Measurements from ENCODE around the gene UGT1A5. TPM values are rescaled to one million over a fixed set of nuclear protein-coding genes. Genes with fewer than 3 reads are reported as not detected.

UGT1A5 gene
- total and polyA plus RNA-seq, 2 of the 13 experiments (the other 11 are each of a cell fraction or from before 2014, with no cell fraction given): not detected

DNA sequence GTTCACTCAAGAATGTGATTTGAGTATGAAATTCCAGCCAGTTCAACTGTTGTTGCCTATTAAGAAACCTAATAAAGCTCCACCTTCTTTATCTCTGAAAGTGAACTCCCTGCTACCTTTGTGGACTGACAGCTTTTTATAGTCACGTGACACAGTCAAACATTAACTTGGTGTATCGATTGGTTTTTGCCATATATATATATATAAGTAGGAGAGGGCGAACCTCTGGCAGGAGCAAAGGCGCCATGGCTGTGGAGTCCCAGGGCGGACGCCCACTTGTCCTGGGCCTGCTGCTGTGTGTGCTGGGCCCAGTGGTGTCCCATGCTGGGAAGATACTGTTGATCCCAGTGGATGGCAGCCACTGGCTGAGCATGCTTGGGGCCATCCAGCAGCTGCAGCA, 47.3 kb downstream of the UGT1A5 start, which contains the start of gene UGT1A1 (continued):
- TF ChIP-seq POGZ (CRISPR knock-in tag; IDR thresholded peaks at IDR 0.05): no peak
- TF ChIP-seq TP53 (CRISPR knock-in tag; conservative IDR thresholded peaks at IDR 0.05): no peak
- peak; percentile 78 for TF ChIP-seq ONECUT2 (CRISPR knock-in tag; IDR thresholded peaks at IDR 0.05)
- TF ChIP-seq ZBTB38 (CRISPR knock-in tag; IDR thresholded peaks at IDR 0.05): peak; percentile 34; the same call in 1 of the 2 replicates
- TF ChIP-seq ZNF354B (CRISPR knock-in tag; IDR thresholded peaks at IDR 0.05): no peak
- no peak for TF ChIP-seq ZKSCAN8 (CRISPR knock-in tag; IDR thresholded peaks at IDR 0.05; ENCODE audit: borderline replicate concordance)
- TF ChIP-seq ZNF570 (CRISPR knock-in tag; IDR thresholded peaks at IDR 0.05; ENCODE audit: borderline replicate concordance): no peak
- peak; percentile 93 for TF ChIP-seq RAD51 (IDR thresholded peaks at IDR 0.05; ENCODE audit: borderline replicate concordance)
- no peak for TF ChIP-seq SMC3 (IDR thresholded peaks at IDR 0.05; ENCODE audit: low read length)
- TF ChIP-seq HNRNPK (IDR thresholded peaks at IDR 0.05; ENCODE audit: low read depth, low read length, poor library complexity, severe bottlenecking): no peak
- no peak for TF ChIP-seq ZNF510 (CRISPR knock-in tag; IDR thresholded peaks at IDR 0.05; ENCODE audit: low read depth)
- TF ChIP-seq ZNF205 (CRISPR knock-in tag; IDR thresholded peaks at IDR 0.05): no peak
- TF ChIP-seq ZSCAN12 (CRISPR knock-in tag; IDR thresholded peaks at IDR 0.05): no peak
- no peak for TF ChIP-seq KLF11 (CRISPR knock-in tag; IDR thresholded peaks at IDR 0.05)
- TF ChIP-seq AGO2 (optimal IDR thresholded peaks at IDR 0.05; ENCODE audit: low read depth, low read length): no peak
- TF ChIP-seq, protein P1, sequence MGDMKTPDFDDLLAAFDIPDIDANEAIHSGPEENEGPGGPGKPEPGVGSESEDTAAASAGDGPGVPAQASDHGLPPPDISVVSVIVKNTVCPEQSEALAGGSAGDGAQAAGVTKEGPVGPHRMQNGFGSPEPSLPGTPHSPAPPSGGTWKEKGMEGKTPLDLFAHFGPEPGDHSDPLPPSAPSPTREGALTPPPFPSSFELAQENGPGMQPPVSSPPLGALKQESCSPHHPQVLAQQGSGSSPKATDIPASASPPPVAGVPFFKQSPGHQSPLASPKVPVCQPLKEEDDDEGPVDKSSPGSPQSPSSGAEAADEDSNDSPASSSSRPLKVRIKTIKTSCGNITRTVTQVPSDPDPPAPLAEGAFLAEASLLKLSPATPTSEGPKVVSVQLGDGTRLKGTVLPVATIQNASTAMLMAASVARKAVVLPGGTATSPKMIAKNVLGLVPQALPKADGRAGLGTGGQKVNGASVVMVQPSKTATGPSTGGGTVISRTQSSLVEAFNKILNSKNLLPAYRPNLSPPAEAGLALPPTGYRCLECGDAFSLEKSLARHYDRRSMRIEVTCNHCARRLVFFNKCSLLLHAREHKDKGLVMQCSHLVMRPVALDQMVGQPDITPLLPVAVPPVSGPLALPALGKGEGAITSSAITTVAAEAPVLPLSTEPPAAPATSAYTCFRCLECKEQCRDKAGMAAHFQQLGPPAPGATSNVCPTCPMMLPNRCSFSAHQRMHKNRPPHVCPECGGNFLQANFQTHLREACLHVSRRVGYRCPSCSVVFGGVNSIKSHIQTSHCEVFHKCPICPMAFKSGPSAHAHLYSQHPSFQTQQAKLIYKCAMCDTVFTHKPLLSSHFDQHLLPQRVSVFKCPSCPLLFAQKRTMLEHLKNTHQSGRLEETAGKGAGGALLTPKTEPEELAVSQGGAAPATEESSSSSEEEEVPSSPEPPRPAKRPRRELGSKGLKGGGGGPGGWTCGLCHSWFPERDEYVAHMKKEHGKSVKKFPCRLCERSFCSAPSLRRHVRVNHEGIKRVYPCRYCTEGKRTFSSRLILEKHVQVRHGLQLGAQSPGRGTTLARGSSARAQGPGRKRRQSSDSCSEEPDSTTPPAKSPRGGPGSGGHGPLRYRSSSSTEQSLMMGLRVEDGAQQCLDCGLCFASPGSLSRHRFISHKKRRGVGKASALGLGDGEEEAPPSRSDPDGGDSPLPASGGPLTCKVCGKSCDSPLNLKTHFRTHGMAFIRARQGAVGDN (CRISPR knock-in tag; IDR thresholded peaks at IDR 0.05): peak; percentile 27; the same call in 1 of the 2 replicates
- TF ChIP-seq, protein P2, sequence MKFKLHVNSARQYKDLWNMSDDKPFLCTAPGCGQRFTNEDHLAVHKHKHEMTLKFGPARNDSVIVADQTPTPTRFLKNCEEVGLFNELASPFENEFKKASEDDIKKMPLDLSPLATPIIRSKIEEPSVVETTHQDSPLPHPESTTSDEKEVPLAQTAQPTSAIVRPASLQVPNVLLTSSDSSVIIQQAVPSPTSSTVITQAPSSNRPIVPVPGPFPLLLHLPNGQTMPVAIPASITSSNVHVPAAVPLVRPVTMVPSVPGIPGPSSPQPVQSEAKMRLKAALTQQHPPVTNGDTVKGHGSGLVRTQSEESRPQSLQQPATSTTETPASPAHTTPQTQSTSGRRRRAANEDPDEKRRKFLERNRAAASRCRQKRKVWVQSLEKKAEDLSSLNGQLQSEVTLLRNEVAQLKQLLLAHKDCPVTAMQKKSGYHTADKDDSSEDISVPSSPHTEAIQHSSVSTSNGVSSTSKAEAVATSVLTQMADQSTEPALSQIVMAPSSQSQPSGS (CRISPR knock-in tag; IDR thresholded peaks at IDR 0.05): no peak
- TF ChIP-seq, protein P3, sequence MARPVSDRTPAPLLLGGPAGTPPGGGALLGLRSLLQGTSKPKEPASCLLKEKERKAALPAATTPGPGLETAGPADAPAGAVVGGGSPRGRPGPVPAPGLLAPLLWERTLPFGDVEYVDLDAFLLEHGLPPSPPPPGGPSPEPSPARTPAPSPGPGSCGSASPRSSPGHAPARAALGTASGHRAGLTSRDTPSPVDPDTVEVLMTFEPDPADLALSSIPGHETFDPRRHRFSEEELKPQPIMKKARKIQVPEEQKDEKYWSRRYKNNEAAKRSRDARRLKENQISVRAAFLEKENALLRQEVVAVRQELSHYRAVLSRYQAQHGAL (CRISPR knock-in tag; IDR thresholded peaks at IDR 0.05; ENCODE audit: not compliant biosample characterization): no peak
- TF ChIP-seq ZNF713 (CRISPR knock-in tag; IDR thresholded peaks at IDR 0.05): no peak
- TF ChIP-seq, protein P4, sequence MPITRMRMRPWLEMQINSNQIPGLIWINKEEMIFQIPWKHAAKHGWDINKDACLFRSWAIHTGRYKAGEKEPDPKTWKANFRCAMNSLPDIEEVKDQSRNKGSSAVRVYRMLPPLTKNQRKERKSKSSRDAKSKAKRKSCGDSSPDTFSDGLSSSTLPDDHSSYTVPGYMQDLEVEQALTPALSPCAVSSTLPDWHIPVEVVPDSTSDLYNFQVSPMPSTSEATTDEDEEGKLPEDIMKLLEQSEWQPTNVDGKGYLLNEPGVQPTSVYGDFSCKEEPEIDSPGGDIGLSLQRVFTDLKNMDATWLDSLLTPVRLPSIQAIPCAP (CRISPR knock-in tag; IDR thresholded peaks at IDR 0.05; ENCODE audit: low read depth): no peak
- TF ChIP-seq, protein P5, sequence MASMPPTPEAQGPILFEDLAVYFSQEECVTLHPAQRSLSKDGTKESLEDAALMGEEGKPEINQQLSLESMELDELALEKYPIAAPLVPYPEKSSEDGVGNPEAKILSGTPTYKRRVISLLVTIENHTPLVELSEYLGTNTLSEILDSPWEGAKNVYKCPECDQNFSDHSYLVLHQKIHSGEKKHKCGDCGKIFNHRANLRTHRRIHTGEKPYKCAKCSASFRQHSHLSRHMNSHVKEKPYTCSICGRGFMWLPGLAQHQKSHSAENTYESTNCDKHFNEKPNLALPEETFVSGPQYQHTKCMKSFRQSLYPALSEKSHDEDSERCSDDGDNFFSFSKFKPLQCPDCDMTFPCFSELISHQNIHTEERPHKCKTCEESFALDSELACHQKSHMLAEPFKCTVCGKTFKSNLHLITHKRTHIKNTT (CRISPR knock-in tag; IDR thresholded peaks at IDR 0.05): no peak
- TF ChIP-seq ZFYVE20 (CRISPR knock-in tag; IDR thresholded peaks at IDR 0.05; ENCODE audit: borderline replicate concordance, low read depth): no peak
- TF ChIP-seq FOXA1 (IDR thresholded peaks at IDR 0.05): no peak
- no peak for TF ChIP-seq FOXA1 (CRISPR knock-in tag; IDR thresholded peaks at IDR 0.05)
- no peak for TF ChIP-seq HES4 (CRISPR knock-in tag; IDR thresholded peaks at IDR 0.05; ENCODE audit: borderline replicate concordance)

All from HepG2 (cell line).